WTC11 (cell line): Measurements from ENCODE around the gene ROCK1. TPM values are rescaled to one million over a fixed set of nuclear protein-coding genes. Genes with fewer than 3 reads are reported as not detected.
"Not testable (repeated sequence)": the region's sequence is repeated elsewhere in the genome, so short reads cannot be mapped to it uniquely, and the experiment has no call there.

Experiments used
- ATAC-seq: fragments of 200-7000 bp; cut with Tn5 transposase; 2 replicates; pipeline ENCODE4 v1.10.0; 2021; ENCODE audit warnings: mild to moderate bottlenecking, moderate library complexity
- CTCF ChIA-PET: fragments of 300-600 bp; sonication (Branson Sonifier 250); formaldehyde crosslinking; loops from one replicate; lab custom pipeline; 2021; ENCODE audit warnings: antibody characterized with exemption; lab: Charles Lee
- POLR2A ChIA-PET: fragments of 350-600 bp; sonication (Branson Sonifier 250); formaldehyde crosslinking; loops from one replicate; lab custom pipeline; 2021; ENCODE audit warnings: antibody characterized with exemption; lab: Charles Lee
- DNase-seq: peaks from one replicate; pipeline ENCODE4 v3.0.0; 2021; ENCODE audit warnings: low spot score
- H3K27ac Mint-ChIP-seq: 2 replicates; pipeline ENCODE4 v1.8.0; 2021; ENCODE audit warnings: mixed read lengths
- H3K27me3 Mint-ChIP-seq: 2 replicates; pipeline ENCODE4 v1.8.0; 2021; ENCODE audit warnings: low read depth, mild to moderate bottlenecking, moderate library complexity, mixed read lengths
- H3K36me3 Mint-ChIP-seq: 2 replicates; pipeline ENCODE4 v1.8.0; 2021; ENCODE audit warnings: mixed read lengths
- H3K4me1 Mint-ChIP-seq: 2 replicates; pipeline ENCODE4 v1.8.0; 2022; ENCODE audit warnings: mixed read lengths
- H3K4me3 Mint-ChIP-seq: 2 replicates; pipeline ENCODE4 v1.8.0; 2021; ENCODE audit warnings: mild to moderate bottlenecking, moderate library complexity, mixed read lengths
- H3K9me3 Mint-ChIP-seq: 2 replicates; pipeline ENCODE4 v1.8.0; 2021; ENCODE audit warnings: mixed read lengths
- OVOL2 ChIP-seq: fragments of 250-450 bp; sonication (Bioruptor Pico); IDR thresholded peaks from 2 replicates; pipeline ENCODE4 v1.9.0; 2021; ENCODE audit warnings: mild to moderate bottlenecking, borderline replicate concordance
- total RNA-seq: library from RNA; stranded (reverse); gene quantifications from 3 replicates; pipeline ENCODE4 v1.2.3, GENCODE V29; 2021

The ROCK1 gene
- total RNA-seq, 1 experiment from 2014 or later, result 42.2 TPM

GRCh38 chr18:20960735-20961134, 150.9 kb downstream of the ROCK1 start:
- Mint-ChIP-seq H3K4me3 (no peak overlapping the region), H3K27me3 (no peaks in the 10 kb centered on the region), H3K9me3 (no peaks in the 10 kb centered on the region), H3K36me3 (peaks cover 8% of the 10 kb centered on the region), H3K4me1 (no peaks in the 10 kb centered on the region), H3K27ac (no peak overlapping the region)
- DNase-seq (no peak), ATAC-seq (no peak)
- CTCF ChIA-PET, result no interaction called here
- no peak for TF ChIP-seq OVOL2 (CRISPR knock-in tag)
- POLR2A ChIA-PET, result no interaction called here

DNA sequence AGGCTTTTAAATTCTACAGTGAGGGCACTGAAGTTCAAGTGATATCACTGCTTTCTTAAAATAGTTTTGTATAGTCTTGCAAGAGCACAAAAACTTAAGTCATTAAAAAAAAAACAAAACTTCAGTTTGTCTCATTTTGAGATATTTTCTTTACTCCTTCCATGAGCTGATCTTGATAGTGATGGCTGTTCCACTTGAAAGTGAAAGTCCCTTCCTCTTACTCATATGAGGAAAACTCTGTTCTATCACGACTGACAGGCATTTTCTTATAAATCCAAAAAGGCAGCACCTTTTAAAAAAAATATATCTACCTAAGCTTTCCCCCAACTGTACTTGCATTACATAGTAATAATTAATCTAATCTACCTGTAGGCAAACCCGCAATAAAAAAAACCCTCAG, 160.8 kb downstream of the ROCK1 start:
- H3K27ac Mint-ChIP-seq, H3K4me1 Mint-ChIP-seq, H3K36me3 Mint-ChIP-seq, ATAC-seq, H3K27me3 Mint-ChIP-seq, CTCF ChIA-PET, H3K9me3 Mint-ChIP-seq, POLR2A ChIA-PET, DNase-seq, H3K4me3 Mint-ChIP-seq: not testable (repeated sequence)

Other genes with a start within 250 kb of the ROCK1 start
- gene GREB1L, start 130.4 kb upstream of the ROCK1 start, total RNA-seq, result 0.02 to 0.26 TPM (median 0.11 TPM) in 3 replicates